WTC11 (cell line): ENCODE results near the gene RABEP1. TPM values are rescaled to one million over a fixed set of nuclear protein-coding genes. Genes with fewer than 3 reads are reported as not detected.

Experiments
- ATAC-seq: fragments of 200-7000 bp; cut with Tn5 transposase; 2 replicates; pipeline ENCODE4 v1.10.0; 2021; ENCODE audit warnings: mild to moderate bottlenecking, moderate library complexity
- CTCF ChIA-PET: fragments of 300-600 bp; sonication (Branson Sonifier 250); formaldehyde crosslinking; loops from one replicate; lab custom pipeline; 2021; ENCODE audit warnings: antibody characterized with exemption; lab: Charles Lee
- POLR2A ChIA-PET: fragments of 350-600 bp; sonication (Branson Sonifier 250); formaldehyde crosslinking; loops from one replicate; lab custom pipeline; 2021; ENCODE audit warnings: antibody characterized with exemption; lab: Charles Lee
- DNase-seq: peaks from one replicate; pipeline ENCODE4 v3.0.0; 2021; ENCODE audit warnings: low spot score
- H3K27ac Mint-ChIP-seq: 2 replicates; pipeline ENCODE4 v1.8.0; 2021; ENCODE audit warnings: mixed read lengths
- H3K27me3 Mint-ChIP-seq: 2 replicates; pipeline ENCODE4 v1.8.0; 2021; ENCODE audit warnings: low read depth, mild to moderate bottlenecking, moderate library complexity, mixed read lengths
- H3K36me3 Mint-ChIP-seq: 2 replicates; pipeline ENCODE4 v1.8.0; 2021; ENCODE audit warnings: mixed read lengths
- H3K4me1 Mint-ChIP-seq: 2 replicates; pipeline ENCODE4 v1.8.0; 2022; ENCODE audit warnings: mixed read lengths
- H3K4me3 Mint-ChIP-seq: 2 replicates; pipeline ENCODE4 v1.8.0; 2021; ENCODE audit warnings: mild to moderate bottlenecking, moderate library complexity, mixed read lengths
- H3K9me3 Mint-ChIP-seq: 2 replicates; pipeline ENCODE4 v1.8.0; 2021; ENCODE audit warnings: mixed read lengths
- ATF6 ChIP-seq: sonication (generic); formaldehyde crosslinking; IDR thresholded peaks from 2 replicates; pipeline ENCODE4 v1.8.1; 2023; ENCODE audit warnings: mild to moderate bottlenecking, missing genetic modification reagents
- CBFB ChIP-seq: sonication (generic); formaldehyde crosslinking; IDR thresholded peaks from 2 replicates; pipeline ENCODE4 v1.8.1; 2022; ENCODE audit warnings: mild to moderate bottlenecking, low read depth, missing genetic modification reagents
- CREB1 ChIP-seq: sonication (generic); formaldehyde crosslinking; IDR thresholded peaks from 2 replicates; pipeline ENCODE4 v1.8.0; 2023; ENCODE audit warnings: mild to moderate bottlenecking, missing genetic modification reagents
- E2F4 ChIP-seq: sonication (generic); formaldehyde crosslinking; IDR thresholded peaks from 2 replicates; pipeline ENCODE4 v1.8.1; 2022; ENCODE audit warnings: low read depth, mild to moderate bottlenecking, moderate library complexity, missing genetic modification reagents, borderline replicate concordance
- ELF4 ChIP-seq: sonication (generic); formaldehyde crosslinking; IDR thresholded peaks from 2 replicates; pipeline ENCODE4 v1.8.1; 2022; ENCODE audit warnings: low read depth, mild to moderate bottlenecking, moderate library complexity, missing genetic modification reagents
- ESRRA ChIP-seq: sonication (generic); formaldehyde crosslinking; IDR thresholded peaks from 2 replicates; pipeline ENCODE4 v1.8.1; 2022; ENCODE audit warnings: mild to moderate bottlenecking, missing genetic modification reagents, borderline replicate concordance
- FOXJ3 ChIP-seq: sonication (generic); formaldehyde crosslinking; IDR thresholded peaks from 2 replicates; pipeline ENCODE4 v1.9.0; 2021; ENCODE audit warnings: missing genetic modification reagents, mild to moderate bottlenecking, borderline replicate concordance
- HMGXB4 ChIP-seq: sonication (generic); formaldehyde crosslinking; IDR thresholded peaks from 2 replicates; pipeline ENCODE4 v1.8.1; 2023; ENCODE audit warnings: mild to moderate bottlenecking, moderate library complexity, missing genetic modification reagents
- IRF1 ChIP-seq: sonication (generic); formaldehyde crosslinking; IDR thresholded peaks from 2 replicates; pipeline ENCODE4 v1.8.0; 2023; ENCODE audit warnings: missing genetic modification reagents
- JAZF1 ChIP-seq: fragments of 250-450 bp; sonication (Bioruptor Pico); IDR thresholded peaks from 2 replicates; pipeline ENCODE4 v1.9.0; 2021; ENCODE audit warnings: moderate library complexity, mild to moderate bottlenecking, inconsistent platforms
- NFATC4 ChIP-seq: fragments of 250-450 bp; sonication (Bioruptor Pico); IDR thresholded peaks from 2 replicates; pipeline ENCODE4 v1.9.0; 2021; ENCODE audit warnings: mild to moderate bottlenecking
- OVOL2 ChIP-seq: fragments of 250-450 bp; sonication (Bioruptor Pico); IDR thresholded peaks from 2 replicates; pipeline ENCODE4 v1.9.0; 2021; ENCODE audit warnings: mild to moderate bottlenecking, borderline replicate concordance
- PREB ChIP-seq: sonication (generic); formaldehyde crosslinking; IDR thresholded peaks from 2 replicates; pipeline ENCODE4 v1.8.1; 2022; ENCODE audit warnings: mild to moderate bottlenecking, missing genetic modification reagents, moderate library complexity, borderline replicate concordance
- PRRX2 ChIP-seq: fragments of 250-450 bp; sonication (Bioruptor Pico); IDR thresholded peaks from 2 replicates; pipeline ENCODE4 v1.8.0; 2021; ENCODE audit warnings: mild to moderate bottlenecking
- RORB ChIP-seq: fragments of 250-450 bp; sonication (Bioruptor Pico); IDR thresholded peaks from 2 replicates; pipeline ENCODE4 v1.9.0; 2021; ENCODE audit warnings: mild to moderate bottlenecking
- TCF7 ChIP-seq: sonication (generic); formaldehyde crosslinking; IDR thresholded peaks from 2 replicates; pipeline ENCODE4 v1.8.0; 2022; ENCODE audit warnings: mild to moderate bottlenecking, low read depth, missing genetic modification reagents, moderate library complexity
- ZNF425 ChIP-seq: fragments of 250-450 bp; sonication (Bioruptor Pico); conservative IDR thresholded peaks from 2 replicates; pipeline ENCODE4 v1.9.0; 2021; ENCODE audit warnings: mild to moderate bottlenecking
- ZNF512 ChIP-seq: sonication (generic); formaldehyde crosslinking; IDR thresholded peaks from 2 replicates; pipeline ENCODE4 v1.8.1; 2022; ENCODE audit warnings: missing genetic modification reagents, borderline replicate concordance
- total RNA-seq: library from RNA; stranded (reverse); gene quantifications from 3 replicates; pipeline ENCODE4 v1.2.3, GENCODE V29; 2021

Gene RABEP1
- total RNA-seq, 1 experiment from 2014 or later, result 40.9 TPM

GRCh38 chr17:5370411-5370810, 88.3 kb downstream of the RABEP1 start (continued):
- no peak for TF ChIP-seq PREB

- TF ChIP-seq OVOL2 (CRISPR knock-in tag) (no peak), JAZF1 (CRISPR knock-in tag) (no peak), ESRRA (CRISPR knock-in tag) (no peak), IRF1 (CRISPR knock-in tag) (no peak), PRRX2 (CRISPR knock-in tag) (no peak), CREB1 (CRISPR knock-in tag) (no peak), ZNF425 (CRISPR knock-in tag) (no peak), ELF4 (CRISPR knock-in tag) (no peak), FOXJ3 (no peak), HMGXB4 (CRISPR knock-in tag) (no peak), NFATC4 (CRISPR knock-in tag) (no peak), E2F4 (CRISPR knock-in tag) (no peak), ZNF512 (no peak), CBFB (CRISPR knock-in tag) (no peak), TCF7 (CRISPR knock-in tag) (no peak), RORB (no peak), ATF6 (CRISPR knock-in tag) (no peak)
- Mint-ChIP-seq H3K27me3 (no peaks in the 10 kb centered on the region), H3K4me1 (peaks cover 3% of the 10 kb centered on the region; the same call in 1 of the 2 replicates), H3K4me3 (no peak overlapping the region), H3K27ac (no peak overlapping the region), H3K36me3 (peaks cover 46% of the 10 kb centered on the region), H3K9me3 (no peaks in the 10 kb centered on the region)
- DNase-seq, result no peak
- ChIA-PET POLR2A (no interaction called here), CTCF (interaction anchor here (0.6 kb wide), 1 partner anchor 135 kb away, joined by 3 read pairs; no protein-coding TSS in a partner anchor)
- ATAC-seq, result no peak
These were observed 91.0 kb downstream of the RABEP1 start for GRCh38 chr17:5373112-5373511.
